HG03139 (cell line): Measurements from ENCODE around the gene HMGB4.

Experiments
- ATAC-seq: cut with Tn5 transposase; IDR thresholded peaks from one replicate; pipeline ENCODE4 v1.9.1; 2021; ENCODE audit not compliant: unreplicated experiment

HMGB4 gene

GRCh38 chr1:33846861-33847260, 17.0 kb upstream of the HMGB4 start:
- no peak for ATAC-seq

- ATAC-seq: no peak
These were observed 15.5 kb upstream of the HMGB4 start for GRCh38 chr1:33848205-33848937.

GRCh38 chr1:33849211-33849610, 14.7 kb upstream of the HMGB4 start:
- ATAC-seq: no peak

- no peak for ATAC-seq
These were observed 13.4 kb upstream of the HMGB4 start for GRCh38 chr1:33850481-33850880.

- no peak for ATAC-seq
These were observed 11.2 kb upstream of the HMGB4 start for GRCh38 chr1:33852711-33853110.

- ATAC-seq: no peak
These were observed 10.4 kb upstream of the HMGB4 start for GRCh38 chr1:33853431-33853830.

- ATAC-seq: no peak
These were observed 9.8 kb upstream of the HMGB4 start for GRCh38 chr1:33854091-33854490.

GRCh38 chr1:33860671-33861070, 3.2 kb upstream of the HMGB4 start:
- ATAC-seq: no peak

GRCh38 chr1:33864460-33865389, 846 bp downstream of the HMGB4 start:
- no peak for ATAC-seq

- no peak for ATAC-seq
These were observed 2.4 kb downstream of the HMGB4 start for GRCh38 chr1:33866281-33866680.

GRCh38 chr1:33867684-33868083, 3.8 kb downstream of the HMGB4 start:
- ATAC-seq: no peak

- no peak for ATAC-seq
These were observed 8.4 kb downstream of the HMGB4 start for GRCh38 chr1:33872275-33872674.

- ATAC-seq: no peak
These were observed 8.8 kb downstream of the HMGB4 start for GRCh38 chr1:33872683-33873082.

GRCh38 chr1:33874636-33875035, 10.8 kb downstream of the HMGB4 start:
- no peak for ATAC-seq

GRCh38 chr1:33875862-33876261, 12.0 kb downstream of the HMGB4 start:
- no peak for ATAC-seq

GRCh38 chr1:33876970-33877650, 13.2 kb downstream of the HMGB4 start:
- no peak for ATAC-seq

GRCh38 chr1:33878392-33878791, 14.5 kb downstream of the HMGB4 start:
- no peak for ATAC-seq

- ATAC-seq: no peak
These were observed 16.4 kb downstream of the HMGB4 start for GRCh38 chr1:33880305-33880704.

- no peak for ATAC-seq
These were observed 22.6 kb downstream of the HMGB4 start for GRCh38 chr1:33886496-33886895.

GRCh38 chr1:33893147-33893830, 29.4 kb downstream of the HMGB4 start:
- ATAC-seq: no peak

- ATAC-seq: no peak
These were observed 31.5 kb downstream of the HMGB4 start for GRCh38 chr1:33895396-33895795.
